ENCODE results near the gene PPARD. TPM values are rescaled to one million over a fixed set of nuclear protein-coding genes. Genes with fewer than 3 reads are reported as not detected.
"Not testable (repeated sequence)": the region's sequence is repeated elsewhere in the genome, so short reads cannot be mapped to it uniquely, and the experiment has no call there.

Gene PPARD
- polyA plus RNA-seq, 3 donors, result 5.9 to 22.9 (median 14.3) TPM

GRCh38 chr6:35415065-35415891 is 72.9 kb downstream of the PPARD start:
- 41 to 70% (median 62%) methylated on average over 7 of the region's 7 CpGs for WGBS, 3 donors
- H3K27ac ChIP-seq (ENCODE audit: low read depth, low read length), result no peak overlapping the region

- no peak overlapping the region for H3K27ac ChIP-seq (ENCODE audit: low read depth, low read length)
- 71 to 93% (median 71%) methylated on average over 14 of the region's 14 CpGs for WGBS, 3 donors
Observed at GRCh38 chr6:35417979-35418661, 75.8 kb downstream of the PPARD start.

- 50 to 81% (median 52%) methylated on average over 5 of the region's 5 CpGs for WGBS, 3 donors
- no peak overlapping the region for H3K27ac ChIP-seq (ENCODE audit: low read depth, low read length)
Observed at GRCh38 chr6:35419417-35419816, 77.1 kb downstream of the PPARD start.

- WGBS, 3 donors, result 96% methylated on average over 14 of the region's 14 CpGs
- H3K27ac ChIP-seq (ENCODE audit: low read depth, low read length), result no peak overlapping the region
Observed at GRCh38 chr6:35419961-35420360, 77.6 kb downstream of the PPARD start.

GRCh38 chr6:35425284-35425683 is 82.9 kb downstream of the PPARD start:
- no peak overlapping the region for H3K27ac ChIP-seq (ENCODE audit: low read depth, low read length)
- WGBS, 3 donors, result 68 to 85% (median 71%) methylated on average over 3 of the region's 3 CpGs

GRCh38 chr6:35426074-35426473 is 83.7 kb downstream of the PPARD start:
- H3K27ac ChIP-seq (ENCODE audit: low read depth, low read length), result no peak overlapping the region
- WGBS, 3 donors, result 45 to 88% (median 51%) methylated on average over 8 of the region's 8 CpGs

- WGBS, 3 donors, result 94 to 96% (median 94%) methylated on average over 5 of the region's 5 CpGs
- no peak overlapping the region for H3K27ac ChIP-seq (ENCODE audit: low read depth, low read length)
Observed at GRCh38 chr6:35427435-35427834, 85.1 kb downstream of the PPARD start.

GRCh38 chr6:35427851-35428321 is 85.5 kb downstream of the PPARD start:
- 79 to 97% (median 81%) methylated on average over 8 to 9 of the region's 9 CpGs for WGBS, 3 donors
- H3K27ac ChIP-seq (ENCODE audit: low read depth, low read length), result no peak overlapping the region

- WGBS, 3 donors, result 80 to 92% (median 92%) methylated on average over 10 of the region's 10 CpGs
- no peak overlapping the region for H3K27ac ChIP-seq (ENCODE audit: low read depth, low read length)
Observed at GRCh38 chr6:35428421-35429149, 86.2 kb downstream of the PPARD start.

- WGBS, 3 donors, result 89 to 100% (median 93%) methylated on average over 2 of the region's 2 CpGs
- H3K27ac ChIP-seq (ENCODE audit: low read depth, low read length), result no peak overlapping the region
Observed at GRCh38 chr6:35429463-35429862, 87.1 kb downstream of the PPARD start.

GRCh38 chr6:35432291-35432690 is 89.9 kb downstream of the PPARD start:
- no peak overlapping the region for H3K27ac ChIP-seq (ENCODE audit: low read depth, low read length)
- 62 to 79% (median 65%) methylated on average over 4 of the region's 4 CpGs for WGBS, 3 donors

GRCh38 chr6:35432702-35433101 is 90.3 kb downstream of the PPARD start:
- WGBS, 3 donors, result 74 to 75% (median 75%) methylated on average over 3 of the region's 3 CpGs
- H3K27ac ChIP-seq (ENCODE audit: low read depth, low read length), result not testable (repeated sequence)

GRCh38 chr6:35435074-35435837 is 92.9 kb downstream of the PPARD start:
- WGBS, 3 donors, result 66 to 74% (median 71%) methylated on average over 16 of the region's 16 CpGs
- H3K27ac ChIP-seq (ENCODE audit: low read depth, low read length), result no peak overlapping the region

GRCh38 chr6:35436071-35436857 is 93.9 kb downstream of the PPARD start:
- H3K27ac ChIP-seq (ENCODE audit: low read depth, low read length), result no peak overlapping the region
- 85 to 89% (median 87%) methylated on average over 8 of the region's 8 CpGs for WGBS, 3 donors

- H3K27ac ChIP-seq (ENCODE audit: low read depth, low read length), result not testable (repeated sequence)
- WGBS, 3 donors, result 95 to 98% (median 97%) methylated on average over 7 of the region's 7 CpGs
Observed at GRCh38 chr6:35438378-35439065, 96.2 kb downstream of the PPARD start.

- 41 to 75% (median 48%) methylated on average over 3 of the region's 3 CpGs for WGBS, 3 donors
- H3K27ac ChIP-seq (ENCODE audit: low read depth, low read length), result no peak overlapping the region
Observed at GRCh38 chr6:35439308-35439707, 97.0 kb downstream of the PPARD start.

- no peak overlapping the region for H3K27ac ChIP-seq (ENCODE audit: low read depth, low read length)
- WGBS, 3 donors, result 76 to 89% (median 87%) methylated on average over 3 of the region's 3 CpGs
Observed at GRCh38 chr6:35441205-35441604, 98.8 kb downstream of the PPARD start.

All from adipose tissue (tissue), 3 donors.